IPS DF 6.9 (cell line): ENCODE measurements around the gene A4GALT.
"Not testable (repeated sequence)": the region's sequence is repeated elsewhere in the genome, so short reads cannot be mapped to it uniquely, and the experiment has no call there.

Experiments
- DNase-seq: peaks from one replicate; pipeline ENCODE4 v3.0.0-alpha.2; 2013; ENCODE audit warnings: low read depth, low spot score
- H3K27ac ChIP-seq: one replicate; pipeline ENCODE4 v1.5.1; 2013; ENCODE audit warnings: low read length, control low read depth
- H3K27me3 ChIP-seq: 2 replicates; pipeline ENCODE4 v1.6.1; 2013; ENCODE audit warnings: mild to moderate bottlenecking, low read length; ENCODE audit not compliant: control insufficient read depth, insufficient read depth
- H3K36me3 ChIP-seq: 2 replicates; pipeline ENCODE4 v1.6.1; 2013; ENCODE audit warnings: low read length; ENCODE audit not compliant: control insufficient read depth, insufficient read depth
- H3K4me1 ChIP-seq: 2 replicates; pipeline ENCODE4 v1.6.1; 2013; ENCODE audit warnings: low read length; ENCODE audit not compliant: control insufficient read depth, insufficient read depth
- H3K4me3 ChIP-seq: 2 replicates; pipeline ENCODE4 v1.5.1; 2013; ENCODE audit warnings: mild to moderate bottlenecking, low read length
- H3K9me3 ChIP-seq: 2 replicates; pipeline ENCODE4 v1.6.1; 2013; ENCODE audit warnings: low read length, inconsistent platforms; ENCODE audit not compliant: control insufficient read depth, insufficient read depth
- WGBS: extraction: QIAGEN DNeasy Blood & Tissue Kit; methylation state at CpG from one replicate; pipeline ENCODE4 v1.1.7; 2013; ENCODE audit warnings: mixed read lengths, missing lambda C conversion rate; ENCODE audit not compliant: insufficient read length, insufficient coverage; 5-methylcytosine and 5-hydroxymethylcytosine counted together

A4GALT gene

DNA sequence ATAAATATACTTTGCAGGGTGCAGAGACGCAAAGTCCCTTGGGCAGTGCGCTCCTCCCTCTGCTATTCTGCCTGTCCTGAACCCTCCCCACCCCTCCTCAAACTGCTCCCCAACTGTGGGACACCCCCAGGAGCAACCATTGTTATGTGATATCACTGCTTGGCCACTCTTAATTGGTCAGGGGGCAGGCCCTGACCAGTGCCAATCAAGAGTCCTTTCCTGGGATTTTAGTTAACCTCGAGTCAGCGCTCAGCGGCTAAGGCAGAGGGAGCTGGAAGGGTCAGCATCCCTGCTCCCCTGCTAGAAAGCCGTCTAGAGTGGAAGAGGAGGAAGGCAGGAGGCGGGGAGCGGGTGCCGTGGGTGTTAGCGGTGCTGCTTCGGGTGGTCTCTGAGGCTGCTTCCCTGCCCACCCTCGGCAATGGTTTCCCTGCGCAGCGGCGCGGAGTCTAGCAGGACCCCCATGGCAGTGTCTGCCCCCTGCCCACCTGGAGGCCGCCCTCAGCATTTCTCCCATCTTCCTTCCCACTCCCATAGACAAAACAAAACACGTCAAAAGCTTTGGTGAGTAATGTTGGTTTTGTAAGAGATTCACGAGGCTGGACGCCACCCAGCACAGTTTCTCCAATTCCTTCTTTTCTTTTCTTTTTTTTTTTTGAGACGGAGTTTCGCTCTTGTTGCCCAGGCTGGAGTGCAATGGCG, 38.4 kb upstream of the A4GALT start:
- DNase-seq: no peak
- Histone ChIP-seq H3K27ac (no peak overlapping the region), H3K4me3 (no peak overlapping the region), H3K36me3 (no peaks in the 10 kb centered on the region), H3K9me3 (no peaks in the 10 kb centered on the region), H3K4me1 (no peaks in the 10 kb centered on the region), H3K27me3 (no peaks in the 10 kb centered on the region)
- no CpG with 5 or more reads among the region's 23 CpGs for WGBS

DNA sequence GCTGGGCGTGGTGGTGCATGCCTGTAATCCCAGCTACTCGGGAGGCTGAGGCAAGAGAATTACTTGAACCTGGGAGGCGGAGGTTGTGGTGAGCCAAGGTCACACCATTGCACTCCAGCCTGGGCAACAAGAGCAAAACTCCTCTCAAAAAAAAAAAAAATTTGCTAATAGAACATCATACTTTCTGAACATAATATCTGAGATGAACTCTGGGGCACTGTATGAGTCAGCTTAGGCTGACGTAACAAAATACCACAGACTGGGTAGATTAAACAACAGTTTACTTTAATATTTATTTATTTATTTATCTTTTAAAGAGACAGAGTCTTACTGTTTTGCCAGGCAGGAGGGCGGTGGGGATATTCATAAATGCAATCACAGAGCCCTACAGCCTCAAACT, 34.9 kb upstream of the A4GALT start:
- not testable (repeated sequence) for H3K9me3 ChIP-seq, H3K4me3 ChIP-seq, H3K4me1 ChIP-seq, H3K36me3 ChIP-seq, H3K27me3 ChIP-seq, DNase-seq, H3K27ac ChIP-seq
- no CpG with 5 or more reads among the region's 5 CpGs for WGBS

- H3K27me3 ChIP-seq, H3K36me3 ChIP-seq, H3K9me3 ChIP-seq, DNase-seq, H3K27ac ChIP-seq, H3K4me3 ChIP-seq, H3K4me1 ChIP-seq: not testable (repeated sequence)
- no CpG with 5 or more reads among the region's 16 CpGs for WGBS
Observed at GRCh38 chr22:42755121-42755520, 34.5 kb upstream of the A4GALT start.

DNA sequence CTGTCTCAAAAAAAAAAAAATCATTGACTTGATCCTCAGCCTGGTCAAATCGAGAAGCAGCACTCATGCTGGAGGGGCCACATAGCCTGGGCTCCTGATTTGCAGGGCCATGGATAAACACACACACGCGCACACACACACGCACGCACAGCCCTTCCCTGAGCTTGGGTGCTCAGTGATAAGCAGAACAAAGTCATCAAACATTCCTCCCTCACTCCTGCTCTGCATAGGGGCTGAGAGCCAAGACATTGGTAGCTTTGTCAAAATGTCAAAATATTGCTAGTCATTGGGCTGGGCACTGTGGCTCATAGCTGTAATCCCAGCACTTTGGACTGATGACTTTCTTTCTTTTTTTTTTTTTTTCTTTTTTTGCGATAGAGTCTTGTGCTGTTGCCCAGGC, 34.0 kb upstream of the A4GALT start:
- Histone ChIP-seq H3K27me3 (no peaks in the 10 kb centered on the region), H3K4me3 (no peak overlapping the region), H3K4me1 (no peaks in the 10 kb centered on the region), H3K36me3 (no peaks in the 10 kb centered on the region), H3K9me3 (no peaks in the 10 kb centered on the region), H3K27ac (no peak overlapping the region)
- no CpG with 5 or more reads among the region's 6 CpGs for WGBS
- DNase-seq: no peak

DNA sequence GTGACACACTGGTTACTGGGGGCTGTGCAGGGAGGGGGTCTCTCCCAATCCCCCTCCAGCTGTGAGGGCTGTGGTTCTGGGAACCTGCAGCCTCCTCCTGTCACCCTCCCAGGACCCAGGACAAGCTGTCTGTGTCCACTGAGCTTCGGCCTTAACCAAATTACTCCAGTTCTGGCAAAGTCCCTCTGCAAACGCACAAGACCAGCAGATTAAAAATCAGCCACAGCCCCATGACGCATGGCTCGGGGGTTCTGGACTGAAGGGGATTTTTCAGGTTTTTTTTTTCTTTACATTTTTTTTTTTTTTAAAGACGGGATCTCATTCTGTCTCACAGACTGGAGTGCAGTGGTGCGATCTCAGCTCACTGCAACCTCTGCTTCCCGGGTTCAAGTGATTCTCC, 32.2 kb upstream of the A4GALT start:
- Histone ChIP-seq H3K27me3 (no peaks in the 10 kb centered on the region), H3K9me3 (no peaks in the 10 kb centered on the region), H3K36me3 (no peaks in the 10 kb centered on the region), H3K27ac (no peak overlapping the region), H3K4me1 (no peaks in the 10 kb centered on the region), H3K4me3 (no peak overlapping the region)
- WGBS: no CpG with 5 or more reads among the region's 7 CpGs
- no peak for DNase-seq

DNA sequence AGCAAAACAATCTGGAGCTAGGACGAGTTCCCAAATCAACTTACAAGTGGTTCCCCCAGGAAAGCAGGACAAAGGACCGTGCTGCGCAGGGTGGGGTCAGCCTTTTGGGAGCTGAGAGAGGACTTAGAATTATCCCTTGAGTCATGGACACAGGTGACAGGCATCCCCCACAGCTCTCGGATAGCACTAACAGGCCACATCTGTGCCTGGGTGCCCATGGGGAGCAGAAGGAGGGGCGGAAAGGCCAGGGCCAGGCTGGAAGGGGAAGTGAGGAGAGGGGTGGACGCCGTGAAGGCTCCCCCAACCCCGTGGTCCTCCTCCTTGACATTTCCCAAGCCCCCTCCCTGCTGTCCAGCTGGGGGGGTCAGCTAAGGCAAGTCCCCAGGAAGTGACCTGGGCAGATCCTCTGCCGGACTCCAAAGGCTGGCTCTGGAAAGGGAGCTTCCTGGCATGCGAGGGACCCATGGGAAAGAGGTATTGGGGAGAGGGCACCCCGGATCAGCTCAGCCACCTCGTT, 31.6 kb upstream of the A4GALT start:
- Histone ChIP-seq H3K9me3 (no peaks in the 10 kb centered on the region), H3K4me1 (no peaks in the 10 kb centered on the region), H3K4me3 (no peak overlapping the region), H3K36me3 (no peaks in the 10 kb centered on the region), H3K27me3 (no peaks in the 10 kb centered on the region), H3K27ac (no peak overlapping the region)
- no CpG with 5 or more reads among the region's 12 CpGs for WGBS
- DNase-seq: no peak

- H3K4me1 ChIP-seq, H3K27me3 ChIP-seq, H3K27ac ChIP-seq, H3K4me3 ChIP-seq, H3K9me3 ChIP-seq, DNase-seq, H3K36me3 ChIP-seq: not testable (repeated sequence)
- no CpG with 5 or more reads among the region's 28 CpGs for WGBS
Observed at GRCh38 chr22:42750421-42750820, 29.8 kb upstream of the A4GALT start.

DNA sequence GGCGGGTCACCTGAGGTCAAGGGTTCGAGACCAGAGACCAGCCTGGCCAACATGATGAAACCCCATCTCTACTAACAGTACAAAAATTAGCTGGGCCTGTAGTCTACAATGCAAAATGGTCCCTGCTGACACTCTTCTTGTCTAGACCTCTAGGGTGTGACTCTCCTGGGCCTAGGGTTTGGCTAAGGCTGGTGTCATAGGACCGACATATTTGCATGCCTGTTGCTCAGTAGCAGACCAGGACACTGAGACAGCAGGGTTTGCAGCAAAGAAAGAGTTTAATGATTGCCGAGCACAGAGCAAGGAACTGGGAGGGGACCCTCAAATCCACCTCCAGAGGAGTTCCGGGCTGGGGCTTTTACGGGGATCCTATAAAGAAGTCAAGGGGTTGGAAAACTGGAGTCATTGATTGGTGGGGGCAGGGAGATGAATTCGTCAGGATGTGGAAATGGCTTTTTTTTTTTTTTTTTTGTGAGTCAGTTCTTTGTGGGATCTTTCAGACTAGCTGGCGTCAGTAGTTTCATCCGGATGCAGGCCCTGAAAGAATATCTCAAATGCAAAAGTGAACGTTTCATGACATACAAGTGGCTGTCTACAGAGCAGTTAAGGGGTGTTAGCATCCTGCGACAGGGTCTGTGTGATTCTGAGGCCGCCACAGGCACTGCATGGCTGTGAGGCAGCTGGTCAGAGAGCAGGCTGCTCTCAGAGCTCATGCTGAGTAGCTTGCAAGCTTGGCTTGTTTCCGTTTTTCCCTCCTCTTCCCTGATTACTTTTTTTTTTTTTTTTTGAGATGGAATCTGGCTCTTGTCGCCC, 27.2 kb upstream of the A4GALT start:
- DNase-seq: no peak
- Histone ChIP-seq H3K27ac (no peak overlapping the region), H3K9me3 (no peaks in the 10 kb centered on the region), H3K36me3 (no peaks in the 10 kb centered on the region), H3K27me3 (no peaks in the 10 kb centered on the region), H3K4me3 (no peak overlapping the region), H3K4me1 (no peaks in the 10 kb centered on the region)
- no CpG with 5 or more reads among the region's 14 CpGs for WGBS

DNA sequence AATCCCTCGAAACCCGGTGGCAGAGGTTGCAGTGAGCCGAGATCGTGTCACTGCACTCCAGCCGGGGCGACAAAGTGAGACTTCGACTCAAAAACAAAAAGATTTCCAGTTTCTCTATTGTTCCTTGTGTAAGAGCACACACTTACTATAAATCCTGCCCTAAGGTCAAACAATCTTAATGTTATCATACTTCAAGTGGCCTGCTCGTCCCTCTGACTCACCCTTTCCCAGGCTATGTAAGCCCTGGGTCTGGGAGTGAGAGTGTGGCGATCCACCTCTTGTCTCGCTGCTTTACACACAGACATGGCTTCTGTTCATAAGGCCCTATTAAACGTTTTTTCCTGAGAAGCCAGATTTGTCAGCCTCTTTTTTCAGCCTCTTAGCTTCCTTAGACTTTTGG, 24.4 kb upstream of the A4GALT start:
- H3K4me1 ChIP-seq: no peaks in the 10 kb centered on the region
- DNase-seq: no peak
- WGBS: no CpG with 5 or more reads among the region's 11 CpGs
- no peaks in the 10 kb centered on the region for H3K27me3 ChIP-seq
- H3K4me3 ChIP-seq: no peak overlapping the region
- no peaks in the 10 kb centered on the region for H3K9me3 ChIP-seq
- no peaks in the 10 kb centered on the region for H3K36me3 ChIP-seq
- no peak overlapping the region for H3K27ac ChIP-seq

DNA sequence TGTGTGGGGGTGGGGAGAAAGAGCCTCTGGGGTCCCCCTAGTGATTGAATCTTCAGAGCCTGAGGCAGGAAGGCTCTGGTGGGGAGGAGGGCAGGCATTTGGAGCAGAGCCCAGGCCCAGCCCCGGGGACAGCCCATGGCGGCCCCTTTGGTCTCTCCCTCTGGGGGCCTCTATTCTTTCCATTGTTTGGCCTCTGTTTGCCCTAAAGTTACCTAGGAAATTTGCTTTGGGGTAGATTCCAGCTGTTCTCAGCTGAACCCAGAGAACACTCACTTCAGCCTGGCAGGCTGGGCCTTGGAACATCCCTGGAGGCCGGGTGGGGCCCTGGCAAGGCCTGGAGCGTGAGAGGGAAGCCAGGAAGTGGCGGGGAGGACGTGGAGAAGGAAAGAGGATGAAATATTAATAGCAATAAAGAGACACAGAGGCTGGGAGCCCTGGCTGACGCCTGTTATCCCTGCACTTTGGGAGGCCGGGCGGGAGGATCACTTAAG, 22.9 kb upstream of the A4GALT start:
- Histone ChIP-seq H3K4me3 (no peak overlapping the region), H3K4me1 (no peaks in the 10 kb centered on the region), H3K27me3 (no peaks in the 10 kb centered on the region), H3K9me3 (no peaks in the 10 kb centered on the region), H3K27ac (no peak overlapping the region), H3K36me3 (no peaks in the 10 kb centered on the region)
- DNase-seq: no peak
- WGBS: no CpG with 5 or more reads among the region's 9 CpGs
